ENCODE measurements around the gene BST2.

The BST2 gene

DNA sequence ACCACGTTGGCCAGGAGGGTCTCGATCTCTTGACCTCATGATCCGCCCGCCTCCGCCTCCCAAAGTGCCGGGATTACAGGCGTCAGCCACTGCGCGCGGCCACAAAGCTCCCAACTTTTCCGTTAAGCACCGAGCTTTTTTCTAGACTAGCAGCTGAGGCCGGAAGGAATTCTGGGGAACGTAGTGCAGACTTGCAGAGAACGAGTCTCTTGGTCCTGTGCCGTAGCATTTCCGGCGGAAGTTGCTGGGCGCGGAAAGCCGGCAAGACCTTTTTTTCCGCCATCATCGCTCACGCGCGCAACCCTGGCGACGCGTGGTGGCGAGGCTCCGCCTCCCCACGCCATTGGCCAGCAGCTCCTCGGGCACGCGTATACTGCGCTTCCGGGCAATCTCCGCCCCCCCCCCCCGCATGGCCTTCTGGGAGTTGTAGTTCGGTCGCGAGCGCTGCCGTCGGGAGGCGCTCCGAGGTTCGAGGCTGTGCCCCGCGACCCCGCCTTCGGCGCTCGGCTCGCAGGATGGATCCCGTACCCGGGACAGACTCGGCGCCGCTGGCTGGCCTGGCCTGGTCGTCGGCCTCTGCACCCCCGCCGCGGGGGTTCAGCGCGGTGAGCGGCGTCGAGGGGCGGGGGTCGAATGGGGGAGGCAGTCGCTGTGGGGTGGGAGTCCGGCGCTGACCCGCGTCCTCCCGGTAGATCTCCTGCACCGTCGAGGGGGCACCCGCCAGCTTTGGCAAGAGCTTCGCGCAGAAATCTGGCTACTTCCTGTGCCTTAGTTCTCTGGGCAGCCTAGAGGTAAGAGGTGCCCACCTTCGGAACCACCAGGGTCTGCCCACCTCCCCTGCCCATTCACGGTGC is 14.4 kb upstream of the BST2 start, which contains the start of gene MVB12A:
TSS of gene MVB12A (plus strand) at position 427 of the 854 bp plus-strand sequence. CDS start at position 516, 89 bp downstream.
- Histone ChIP-seq H3K27ac (ENCODE audit: low read depth, low read length) (peak within 1 kb of the TSS; percentile 84), H3K4me1 (ENCODE audit: control insufficient read depth in 5 of 5, insufficient read depth in 5 of 5, low read length in 5 of 5) (peaks cover 4 to 29% (median 25%) of the 10 kb centered on the region in 5 donors), H3K4me3 (ENCODE audit: low read depth in 1 of 5, low read length in 5 of 5) (peak within 1 kb of the TSS; percentile 67 to 85 (median 72)), H3K27me3 (ENCODE audit: control insufficient read depth in 5 of 5, insufficient read depth in 4 of 5, low read length in 5 of 5) (no peaks in the 10 kb centered on the region), H3K9me3 (ENCODE audit: control insufficient read depth in 5 of 5, low read length in 5 of 5) (no peaks in the 10 kb centered on the region), H3K9ac (ENCODE audit: low read length in 5 of 5) (peak within 1 kb of the TSS; percentile 64 to 84 (median 76)), H3K36me3 (ENCODE audit: control insufficient read depth in 5 of 5, insufficient read depth in 5 of 5, low read length in 5 of 5) (peaks cover 0 to 15% (median 13%) of the 10 kb centered on the region in 5 donors)

DNA sequence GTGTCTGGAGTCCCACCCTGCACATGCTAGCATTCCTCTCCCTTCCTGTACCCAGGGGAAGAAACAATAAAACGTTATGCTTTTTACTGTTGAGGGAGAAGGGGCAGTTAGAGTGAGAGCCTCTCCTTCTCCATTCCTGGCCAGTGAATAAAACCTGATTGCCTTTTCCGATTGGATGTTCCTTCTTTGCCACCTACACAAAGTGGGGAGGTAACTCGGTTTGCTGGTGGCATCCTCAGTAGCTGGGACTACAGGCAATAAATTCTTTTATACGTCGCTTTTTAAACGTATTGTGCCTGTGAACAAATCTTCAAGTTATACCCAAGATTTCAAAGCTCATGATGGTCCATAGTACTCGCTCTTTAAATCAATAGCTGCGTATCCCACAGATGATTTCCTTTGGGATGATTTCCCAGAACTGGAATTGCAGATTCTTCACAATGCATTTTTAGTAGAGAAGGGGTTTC is 13.8 kb upstream of the BST2 start:
- Histone ChIP-seq H3K9me3 (ENCODE audit: control insufficient read depth in 5 of 5, low read length in 5 of 5) (no peaks in the 10 kb centered on the region), H3K9ac (ENCODE audit: low read length in 5 of 5) (peak overlapping the region; percentile 25 to 77 (median 71)), H3K4me3 (ENCODE audit: low read depth in 1 of 5, low read length in 5 of 5) (peak overlapping the region; percentile 45 to 85 (median 68)), H3K27me3 (ENCODE audit: control insufficient read depth in 5 of 5, insufficient read depth in 4 of 5, low read length in 5 of 5) (no peaks in the 10 kb centered on the region), H3K36me3 (ENCODE audit: control insufficient read depth in 5 of 5, insufficient read depth in 5 of 5, low read length in 5 of 5) (peaks cover 0 to 16% (median 13%) of the 10 kb centered on the region in 5 donors), H3K27ac (ENCODE audit: low read depth, low read length) (peak overlapping the region; percentile 84), H3K4me1 (ENCODE audit: control insufficient read depth in 5 of 5, insufficient read depth in 5 of 5, low read length in 5 of 5) (peaks cover 4 to 26% (median 22%) of the 10 kb centered on the region in 5 donors)

DNA sequence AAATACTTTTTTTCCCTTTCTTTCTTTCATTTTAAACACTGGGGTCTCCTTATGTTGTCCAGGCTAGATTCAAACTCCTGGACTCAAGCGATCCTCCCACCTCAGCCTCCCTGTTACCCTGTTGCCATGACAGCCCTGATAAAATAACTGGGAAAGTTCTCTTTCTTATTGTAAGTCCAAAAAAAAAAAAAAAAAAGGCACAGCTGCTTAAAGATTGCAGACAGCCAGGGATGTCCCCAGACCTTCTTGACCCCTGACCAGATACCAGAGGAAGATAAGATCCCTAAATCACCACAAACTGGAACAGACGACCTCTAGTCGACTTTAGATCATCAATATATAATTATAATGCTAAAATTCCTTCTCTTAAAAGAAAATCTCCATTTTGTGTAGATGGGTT is 13.3 kb upstream of the BST2 start:
- Histone ChIP-seq H3K9me3 (ENCODE audit: control insufficient read depth in 5 of 5, low read length in 5 of 5) (no peaks in the 10 kb centered on the region), H3K9ac (ENCODE audit: low read length in 5 of 5) (peak overlapping the region; percentile 25 to 77 (median 71)), H3K4me1 (ENCODE audit: control insufficient read depth in 5 of 5, insufficient read depth in 5 of 5, low read length in 5 of 5) (peaks cover 4 to 28% (median 25%) of the 10 kb centered on the region in 5 donors), H3K27me3 (ENCODE audit: control insufficient read depth in 5 of 5, insufficient read depth in 4 of 5, low read length in 5 of 5) (no peaks in the 10 kb centered on the region), H3K36me3 (ENCODE audit: control insufficient read depth in 5 of 5, insufficient read depth in 5 of 5, low read length in 5 of 5) (peaks cover 0 to 13% (median 11%) of the 10 kb centered on the region in 5 donors), H3K27ac (ENCODE audit: low read depth, low read length) (peak overlapping the region; percentile 84), H3K4me3 (ENCODE audit: low read depth in 1 of 5, low read length in 5 of 5) (peak overlapping the region in 4 of 5 donors; percentile 45 to 85 (median 76))

DNA sequence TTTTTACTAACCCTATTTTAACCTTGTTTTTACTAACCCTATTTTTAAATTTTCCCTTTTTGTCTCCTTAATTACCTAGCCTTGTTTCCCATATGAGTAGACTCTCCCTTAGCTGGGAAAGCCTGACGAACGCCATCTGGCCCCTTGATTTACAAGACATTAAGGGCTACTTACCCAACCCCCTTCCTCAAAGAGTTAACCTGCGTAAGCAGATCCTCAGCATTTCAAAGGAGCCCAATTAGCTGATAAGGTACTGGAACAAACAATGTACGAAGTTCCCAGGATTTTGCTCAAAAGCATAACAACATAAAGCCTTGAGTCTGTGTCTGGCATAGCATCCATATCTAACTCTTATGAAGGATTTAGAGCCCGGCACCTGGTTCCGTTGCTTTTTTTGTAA is 9.7 kb upstream of the BST2 start:
- Histone ChIP-seq H3K4me3 (ENCODE audit: low read depth in 1 of 5, low read length in 5 of 5) (no peak overlapping the region), H3K9ac (ENCODE audit: low read length in 5 of 5) (no peak overlapping the region), H3K27ac (ENCODE audit: low read depth, low read length) (no peak overlapping the region), H3K9me3 (ENCODE audit: control insufficient read depth in 5 of 5, low read length in 5 of 5) (no peaks in the 10 kb centered on the region), H3K36me3 (ENCODE audit: control insufficient read depth in 5 of 5, insufficient read depth in 5 of 5, low read length in 5 of 5) (peaks cover 0 to 6% (median 0%) of the 10 kb centered on the region in 5 donors), H3K4me1 (ENCODE audit: control insufficient read depth in 5 of 5, insufficient read depth in 5 of 5, low read length in 5 of 5) (peaks cover 4 to 39% (median 29%) of the 10 kb centered on the region in 5 donors), H3K27me3 (ENCODE audit: control insufficient read depth in 5 of 5, insufficient read depth in 4 of 5, low read length in 5 of 5) (no peaks in the 10 kb centered on the region)

DNA sequence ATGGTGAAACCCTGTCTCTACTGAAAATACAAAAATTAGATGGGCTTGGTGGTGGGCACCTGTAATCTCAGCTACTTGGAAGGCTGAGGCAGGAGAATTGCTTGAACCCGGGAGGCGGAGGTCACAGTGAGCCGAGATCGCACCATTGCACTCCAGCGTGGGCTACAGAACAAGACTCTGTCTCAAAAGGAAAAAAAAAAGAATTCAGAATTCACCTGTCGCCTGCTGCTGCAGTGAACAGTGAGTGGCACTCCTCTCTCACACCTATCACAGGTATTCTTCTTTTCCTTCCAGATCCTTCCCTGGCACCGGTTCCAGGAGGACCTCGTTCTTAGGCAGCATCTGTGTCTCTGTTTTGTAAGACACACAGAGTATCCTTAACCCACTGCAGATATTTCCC is 8.7 kb upstream of the BST2 start:
- Histone ChIP-seq H3K36me3 (ENCODE audit: control insufficient read depth in 5 of 5, insufficient read depth in 5 of 5, low read length in 5 of 5) (peaks cover 0 to 6% (median 0%) of the 10 kb centered on the region in 5 donors), H3K27ac (ENCODE audit: low read depth, low read length) (no peak overlapping the region), H3K9ac (ENCODE audit: low read length in 5 of 5) (no peak overlapping the region), H3K4me3 (ENCODE audit: low read depth in 1 of 5, low read length in 5 of 5) (no peak overlapping the region), H3K27me3 (ENCODE audit: control insufficient read depth in 5 of 5, insufficient read depth in 4 of 5, low read length in 5 of 5) (no peaks in the 10 kb centered on the region), H3K9me3 (ENCODE audit: control insufficient read depth in 5 of 5, low read length in 5 of 5) (no peaks in the 10 kb centered on the region), H3K4me1 (ENCODE audit: control insufficient read depth in 5 of 5, insufficient read depth in 5 of 5, low read length in 5 of 5) (peaks cover 2 to 32% (median 27%) of the 10 kb centered on the region in 5 donors)

DNA sequence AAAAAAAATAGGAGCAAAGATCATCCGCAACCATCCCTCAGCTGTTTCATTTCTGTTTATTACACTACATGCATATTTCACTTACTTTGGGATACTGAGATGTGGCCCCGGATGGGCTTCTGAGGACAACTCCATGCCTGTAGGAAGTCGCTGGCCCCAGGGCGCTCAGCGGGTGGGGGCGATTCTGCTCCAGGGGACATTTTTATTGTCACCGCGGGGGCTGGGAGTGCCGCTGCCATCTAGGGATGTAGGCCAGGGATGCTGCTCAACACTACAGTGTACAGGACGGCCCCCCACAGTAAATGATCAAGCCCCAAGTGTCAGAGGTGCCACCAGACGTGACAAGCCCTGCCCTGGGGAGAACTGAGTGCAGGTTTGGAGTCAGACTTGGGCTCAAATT is 6.4 kb upstream of the BST2 start:
- Histone ChIP-seq H3K9me3 (ENCODE audit: control insufficient read depth in 5 of 5, low read length in 5 of 5) (no peaks in the 10 kb centered on the region), H3K9ac (ENCODE audit: low read length in 5 of 5) (no peak overlapping the region), H3K4me3 (ENCODE audit: low read depth in 1 of 5, low read length in 5 of 5) (no peak overlapping the region), H3K36me3 (ENCODE audit: control insufficient read depth in 5 of 5, insufficient read depth in 5 of 5, low read length in 5 of 5) (peaks cover 0 to 6% (median 0%) of the 10 kb centered on the region in 5 donors), H3K4me1 (ENCODE audit: control insufficient read depth in 5 of 5, insufficient read depth in 5 of 5, low read length in 5 of 5) (peaks cover 0 to 36% (median 24%) of the 10 kb centered on the region in 5 donors), H3K27me3 (ENCODE audit: control insufficient read depth in 5 of 5, insufficient read depth in 4 of 5, low read length in 5 of 5) (no peaks in the 10 kb centered on the region), H3K27ac (ENCODE audit: low read depth, low read length) (no peak overlapping the region)

DNA sequence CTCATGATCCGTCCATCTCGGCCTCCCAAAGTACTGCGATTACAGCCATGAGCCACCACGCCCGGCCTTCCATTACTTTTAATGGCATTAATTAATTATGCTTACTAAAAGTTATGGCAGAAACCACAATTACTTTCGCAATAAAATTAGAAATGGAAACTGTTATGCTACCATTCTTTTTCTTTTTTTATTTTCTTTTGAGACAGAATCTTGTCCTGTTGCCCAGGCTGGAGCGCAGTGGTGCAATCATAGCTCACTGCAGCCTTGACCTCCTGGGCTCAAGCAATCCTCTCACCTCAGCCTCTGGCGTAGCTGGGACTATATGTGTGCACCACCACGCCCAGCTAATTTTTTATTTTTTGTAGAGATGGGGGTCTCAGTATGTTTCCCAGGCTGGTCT is 4.6 kb upstream of the BST2 start:
- H3K4me3 ChIP-seq (ENCODE audit: low read depth in 1 of 5, low read length in 5 of 5): no peak overlapping the region
- H3K27ac ChIP-seq (ENCODE audit: low read depth, low read length): no peak overlapping the region
- no peaks in the 10 kb centered on the region for H3K27me3 ChIP-seq (ENCODE audit: control insufficient read depth in 5 of 5, insufficient read depth in 4 of 5, low read length in 5 of 5)
- no peak overlapping the region for H3K9ac ChIP-seq (ENCODE audit: low read length in 5 of 5)
- H3K9me3 ChIP-seq (ENCODE audit: control insufficient read depth in 5 of 5, low read length in 5 of 5): no peaks in the 10 kb centered on the region
- peaks cover 0 to 6% (median 0%) of the 10 kb centered on the region in 5 donors for H3K36me3 ChIP-seq (ENCODE audit: control insufficient read depth in 5 of 5, insufficient read depth in 5 of 5, low read length in 5 of 5)
- H3K4me1 ChIP-seq (ENCODE audit: control insufficient read depth in 5 of 5, insufficient read depth in 5 of 5, low read length in 5 of 5): peaks cover 3 to 55% (median 32%) of the 10 kb centered on the region in 5 donors

DNA sequence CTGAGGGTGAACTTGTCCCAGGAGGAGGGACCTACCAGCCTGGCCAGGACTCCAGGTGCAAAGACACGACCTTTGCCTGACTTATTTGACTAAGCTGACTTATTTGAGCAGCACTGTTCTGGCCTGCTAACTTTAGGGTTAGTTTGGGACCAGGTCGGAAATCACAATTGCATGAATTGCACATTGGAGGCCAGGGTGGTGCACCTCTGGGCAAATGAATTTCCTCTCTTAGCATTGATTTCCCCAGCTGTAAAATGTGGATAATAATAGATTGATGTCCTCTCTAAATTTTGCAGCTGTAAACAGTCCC is 1.4 kb upstream of the BST2 start:
- Histone ChIP-seq H3K36me3 (ENCODE audit: control insufficient read depth in 5 of 5, insufficient read depth in 5 of 5, low read length in 5 of 5) (peaks cover 0 to 10% (median 4%) of the 10 kb centered on the region in 5 donors), H3K9ac (ENCODE audit: low read length in 5 of 5) (peak overlapping the region in 3 of 5 donors; percentile 3 to 73 (median 61)), H3K27ac (ENCODE audit: low read depth, low read length) (peak overlapping the region; percentile 90), H3K27me3 (ENCODE audit: control insufficient read depth in 5 of 5, insufficient read depth in 4 of 5, low read length in 5 of 5) (peaks cover 0 to 3% (median 0%) of the 10 kb centered on the region in 5 donors), H3K4me3 (ENCODE audit: low read depth in 1 of 5, low read length in 5 of 5) (peak overlapping the region; percentile 19 to 84 (median 79)), H3K4me1 (ENCODE audit: control insufficient read depth in 5 of 5, insufficient read depth in 5 of 5, low read length in 5 of 5) (peaks cover 3 to 50% (median 28%) of the 10 kb centered on the region in 5 donors), H3K9me3 (ENCODE audit: control insufficient read depth in 5 of 5, low read length in 5 of 5) (no peaks in the 10 kb centered on the region)

DNA sequence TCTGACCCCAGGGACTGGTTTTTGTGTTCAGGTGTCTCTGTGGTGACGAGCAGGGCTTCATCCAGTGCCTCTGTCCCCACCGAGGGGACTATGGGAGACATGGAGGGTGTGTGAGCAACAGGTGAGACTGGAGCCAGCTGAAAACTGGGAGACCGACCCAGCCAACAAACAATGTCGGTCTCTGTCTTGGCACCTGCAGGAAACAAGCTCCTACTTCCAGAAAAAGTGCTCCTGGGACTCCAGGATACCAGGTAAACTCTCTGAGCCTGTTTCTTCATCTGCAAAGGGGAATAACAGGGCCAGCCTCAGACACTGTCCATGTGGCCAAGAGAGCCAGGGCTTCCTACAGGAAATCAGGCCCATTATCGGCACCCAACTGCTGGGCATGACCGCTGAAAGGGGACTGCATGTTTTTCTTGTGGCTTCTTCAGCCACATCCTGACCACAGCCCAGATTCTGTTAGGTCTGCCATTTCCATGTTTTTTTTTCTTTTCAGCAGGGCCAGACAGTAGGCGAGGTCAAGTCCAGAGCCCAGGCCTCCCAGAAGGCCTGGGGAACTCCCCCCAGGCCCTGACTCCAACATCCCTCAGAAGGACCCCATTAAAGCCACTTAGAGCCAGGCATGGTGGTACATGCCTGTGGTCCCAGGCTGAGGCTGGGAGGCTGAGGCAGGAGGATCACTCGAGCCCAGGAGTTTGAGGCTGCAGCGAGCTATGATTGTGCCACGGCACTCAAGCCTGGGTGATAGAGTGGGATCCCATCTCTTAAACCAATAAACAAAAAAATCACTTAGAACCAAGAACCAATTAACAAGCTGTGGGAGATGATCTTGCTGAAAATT is 836 bp upstream of the BST2 start:
- H3K9ac ChIP-seq (ENCODE audit: low read length in 5 of 5): peak overlapping the region; percentile 38 to 73 (median 61)
- peaks cover 0 to 5% (median 0%) of the 10 kb centered on the region in 5 donors for H3K27me3 ChIP-seq (ENCODE audit: control insufficient read depth in 5 of 5, insufficient read depth in 4 of 5, low read length in 5 of 5)
- H3K4me3 ChIP-seq (ENCODE audit: low read depth in 1 of 5, low read length in 5 of 5): peak overlapping the region; percentile 56 to 84 (median 82)
- no peaks in the 10 kb centered on the region for H3K9me3 ChIP-seq (ENCODE audit: control insufficient read depth in 5 of 5, low read length in 5 of 5)
- peaks cover 3 to 50% (median 26%) of the 10 kb centered on the region in 5 donors for H3K4me1 ChIP-seq (ENCODE audit: control insufficient read depth in 5 of 5, insufficient read depth in 5 of 5, low read length in 5 of 5)
- H3K27ac ChIP-seq (ENCODE audit: low read depth, low read length): peak overlapping the region; percentile 90
- peaks cover 0 to 10% (median 4%) of the 10 kb centered on the region in 5 donors for H3K36me3 ChIP-seq (ENCODE audit: control insufficient read depth in 5 of 5, insufficient read depth in 5 of 5, low read length in 5 of 5)
